AG09309 (cell line): ENCODE measurements around the gene CLEC2A.

Experiments used
- DNase-seq: peaks from one replicate; pipeline ENCODE4 v3.0.0-alpha.2; 2010; ENCODE audit warnings: low read depth
- H3K4me3 ChIP-seq: 2 replicates; pipeline ENCODE4 v1.5.1; 2011; ENCODE audit warnings: mild to moderate bottlenecking, low read depth, low read length, moderate library complexity; ENCODE audit not compliant: control insufficient read depth
- CTCF ChIP-seq: IDR thresholded peaks from 2 replicates; pipeline ENCODE4 v1.5.1; 2011; ENCODE audit warnings: mild to moderate bottlenecking, low read depth, low read length, inconsistent platforms; ENCODE audit not compliant: insufficient read depth, control insufficient read depth; ENCODE audit errors: missing control alignments

Gene CLEC2A

GRCh38 chr12:9868311-9868801 is 63.8 kb downstream of the CLEC2A start:
- H3K4me3 ChIP-seq = peak overlapping the region; percentile 47
- no peak for TF ChIP-seq CTCF
- no peak for DNase-seq

- H3K4me3 ChIP-seq = peak overlapping the region; percentile 2; the same call in 1 of the 2 replicates
- no peak for TF ChIP-seq CTCF
- DNase-seq = no peak
These were observed 64.6 kb downstream of the CLEC2A start for GRCh38 chr12:9867531-9867930.

- TF ChIP-seq CTCF = no peak
- H3K4me3 ChIP-seq = peak overlapping the region; percentile 9
- DNase-seq = no peak
These were observed 65.3 kb downstream of the CLEC2A start for GRCh38 chr12:9866860-9867269.

GRCh38 chr12:9864913-9865675 is 67.1 kb downstream of the CLEC2A start:
- DNase-seq = no peak
- no peak for TF ChIP-seq CTCF
- no peak overlapping the region for H3K4me3 ChIP-seq
